ENCODE data around the gene SOS2. TPM values are rescaled to one million over a fixed set of nuclear protein-coding genes. Genes with fewer than 3 reads are reported as not detected.

Gene SOS2
- total RNA-seq, 2 donors from 2014 or later: 23.7 to 31.0 TPM

GRCh38 chr14:50148799-50149198, 82.6 kb downstream of the SOS2 start:
- Histone ChIP-seq H3K9me3 (no peaks in the 10 kb centered on the region), H3K36me3 (peaks cover 56% of the 10 kb centered on the region), H3K27ac (no peak overlapping the region), H3K4me1 (no peaks in the 10 kb centered on the region), H3K4me3 (no peak overlapping the region), H3K27me3 (no peaks in the 10 kb centered on the region)
- no peak for DNase-seq (ENCODE audit: low spot score)
- TF ChIP-seq, protein P1, sequence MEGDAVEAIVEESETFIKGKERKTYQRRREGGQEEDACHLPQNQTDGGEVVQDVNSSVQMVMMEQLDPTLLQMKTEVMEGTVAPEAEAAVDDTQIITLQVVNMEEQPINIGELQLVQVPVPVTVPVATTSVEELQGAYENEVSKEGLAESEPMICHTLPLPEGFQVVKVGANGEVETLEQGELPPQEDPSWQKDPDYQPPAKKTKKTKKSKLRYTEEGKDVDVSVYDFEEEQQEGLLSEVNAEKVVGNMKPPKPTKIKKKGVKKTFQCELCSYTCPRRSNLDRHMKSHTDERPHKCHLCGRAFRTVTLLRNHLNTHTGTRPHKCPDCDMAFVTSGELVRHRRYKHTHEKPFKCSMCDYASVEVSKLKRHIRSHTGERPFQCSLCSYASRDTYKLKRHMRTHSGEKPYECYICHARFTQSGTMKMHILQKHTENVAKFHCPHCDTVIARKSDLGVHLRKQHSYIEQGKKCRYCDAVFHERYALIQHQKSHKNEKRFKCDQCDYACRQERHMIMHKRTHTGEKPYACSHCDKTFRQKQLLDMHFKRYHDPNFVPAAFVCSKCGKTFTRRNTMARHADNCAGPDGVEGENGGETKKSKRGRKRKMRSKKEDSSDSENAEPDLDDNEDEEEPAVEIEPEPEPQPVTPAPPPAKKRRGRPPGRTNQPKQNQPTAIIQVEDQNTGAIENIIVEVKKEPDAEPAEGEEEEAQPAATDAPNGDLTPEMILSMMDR (IDR thresholded peaks at IDR 0.05): no peak

- no peaks in the 10 kb centered on the region for H3K9me3 ChIP-seq
- peaks cover 2% of the 10 kb centered on the region for H3K36me3 ChIP-seq
- no peak for DNase-seq (ENCODE audit: low spot score)
- H3K27ac ChIP-seq: no peak overlapping the region
- no peaks in the 10 kb centered on the region for H3K27me3 ChIP-seq
- TF ChIP-seq, protein P1 (IDR thresholded peaks at IDR 0.05): no peak
- no peak overlapping the region for H3K4me3 ChIP-seq
- no peaks in the 10 kb centered on the region for H3K4me1 ChIP-seq
Measured at GRCh38 chr14:50139192-50139591, 92.2 kb downstream of the SOS2 start.

DNA sequence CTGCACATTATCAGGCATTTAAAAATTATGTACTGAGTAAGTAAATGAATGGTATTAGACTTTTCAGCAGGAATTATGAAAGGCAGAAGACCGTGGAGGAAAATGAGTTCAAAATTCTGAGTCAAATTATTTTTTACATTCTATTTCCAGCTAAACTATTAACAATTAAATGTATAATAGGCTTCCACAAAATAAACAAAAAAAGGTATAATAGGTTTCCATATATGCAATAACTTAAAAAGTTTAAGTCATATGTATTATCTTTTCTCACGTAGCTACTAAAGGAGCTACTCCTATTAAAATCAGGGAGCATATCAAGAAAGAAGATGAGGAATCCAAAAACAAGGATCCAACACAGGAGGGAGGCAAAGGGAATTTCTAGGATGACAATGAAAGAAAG, 103.6 kb downstream of the SOS2 start:
- H3K4me3 ChIP-seq: no peak overlapping the region
- TF ChIP-seq, protein P1 (IDR thresholded peaks at IDR 0.05): no peak
- H3K27me3 ChIP-seq: no peaks in the 10 kb centered on the region
- no peaks in the 10 kb centered on the region for H3K9me3 ChIP-seq
- peaks cover 46% of the 10 kb centered on the region for H3K36me3 ChIP-seq
- H3K27ac ChIP-seq: no peak overlapping the region
- H3K4me1 ChIP-seq: no peaks in the 10 kb centered on the region
- no peak for DNase-seq (ENCODE audit: low spot score)

DNA sequence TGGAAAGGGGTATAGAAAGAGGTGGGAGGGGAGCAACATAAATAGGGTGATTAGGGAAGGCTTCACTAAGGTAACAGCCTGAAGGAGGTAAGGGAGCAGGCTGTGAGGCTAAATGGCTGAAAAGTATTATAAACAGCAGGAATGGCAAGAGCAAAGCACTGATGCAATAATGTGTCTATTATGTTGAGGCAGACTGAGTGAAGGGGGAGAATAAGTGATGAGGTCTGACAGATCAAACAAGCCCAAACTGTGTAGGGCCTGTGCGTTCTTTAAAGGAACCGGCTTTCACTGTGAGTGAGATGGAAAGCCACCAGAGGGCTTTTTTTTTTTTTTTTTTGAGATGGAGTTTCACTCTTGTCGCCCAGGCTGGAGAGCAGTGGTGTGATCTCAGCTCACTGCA, 108.3 kb downstream of the SOS2 start:
- no peaks in the 10 kb centered on the region for H3K27me3 ChIP-seq
- TF ChIP-seq, protein P1 (IDR thresholded peaks at IDR 0.05): no peak
- peaks cover 23% of the 10 kb centered on the region for H3K36me3 ChIP-seq
- H3K4me1 ChIP-seq: no peaks in the 10 kb centered on the region
- DNase-seq (ENCODE audit: low spot score): no peak
- no peaks in the 10 kb centered on the region for H3K9me3 ChIP-seq
- H3K4me3 ChIP-seq: no peak overlapping the region
- no peak overlapping the region for H3K27ac ChIP-seq

- Histone ChIP-seq H3K27me3 (no peaks in the 10 kb centered on the region), H3K4me1 (no peaks in the 10 kb centered on the region), H3K36me3 (peaks cover 19% of the 10 kb centered on the region), H3K4me3 (no peak overlapping the region), H3K27ac (no peak overlapping the region), H3K9me3 (no peaks in the 10 kb centered on the region)
- TF ChIP-seq, protein P1 (IDR thresholded peaks at IDR 0.05): no peak
- DNase-seq (ENCODE audit: low spot score): no peak
Measured at GRCh38 chr14:50122291-50122690, 109.1 kb downstream of the SOS2 start.

DNA sequence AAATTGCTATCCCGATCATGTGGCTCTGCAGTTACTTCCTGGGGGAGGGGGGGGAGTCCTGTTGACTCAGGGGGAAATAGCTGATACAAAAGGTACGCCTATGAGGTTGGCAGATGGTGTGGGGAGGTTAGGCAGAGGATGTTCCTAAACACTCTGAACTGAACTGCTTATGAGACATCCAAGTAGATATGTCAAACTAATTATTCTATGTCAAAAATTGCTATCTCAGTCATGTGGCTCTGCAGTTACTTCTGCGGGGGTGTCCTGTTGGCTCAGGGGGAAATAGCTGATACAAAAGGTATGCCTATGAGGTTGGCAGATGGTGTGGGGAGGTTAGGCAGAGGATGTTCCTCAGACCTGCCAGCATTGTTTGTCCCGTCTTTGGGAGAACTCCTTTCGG, 109.9 kb downstream of the SOS2 start:
- Histone ChIP-seq H3K36me3 (peaks cover 17% of the 10 kb centered on the region), H3K4me1 (peaks cover 0 to 6% of the 10 kb centered on the region in 2 donors), H3K4me3 (no peak overlapping the region), H3K9me3 (no peaks in the 10 kb centered on the region), H3K27ac (no peak overlapping the region), H3K27me3 (no peaks in the 10 kb centered on the region)
- no peak for DNase-seq (ENCODE audit: low spot score)
- TF ChIP-seq, protein P1 (IDR thresholded peaks at IDR 0.05): no peak
